Activated naive CD4-positive, alpha-beta T cell treated with anti-CD3 and anti-CD28 coated beads, Interleukin-2, amount 10 ng/mL, durations not matched to agents 7 days and 5 days (primary cell): ENCODE results near the gene LTK.

Experiments used
- CTCF ChIA-PET: fragments of 350-600 bp; sonication (Branson Sonifier 250); formaldehyde crosslinking; loops from one replicate; lab custom pipeline; 2021; ENCODE audit warnings: antibody characterized with exemption; lab: Charles Lee
- DNase-seq: peaks from one replicate; pipeline ENCODE4 v3.0.0-alpha.2; 2020
- H3K27ac Mint-ChIP-seq: one replicate; pipeline ENCODE4 v1.8.0; 2021; ENCODE audit warnings: mild to moderate bottlenecking, moderate library complexity, mixed read lengths
- H3K27me3 Mint-ChIP-seq: one replicate; pipeline ENCODE4 v1.8.0; 2021; ENCODE audit warnings: mild to moderate bottlenecking, mixed read lengths
- H3K36me3 Mint-ChIP-seq: one replicate; pipeline ENCODE4 v1.8.0; 2021; ENCODE audit warnings: mixed read lengths
- H3K4me1 Mint-ChIP-seq: one replicate; pipeline ENCODE4 v1.8.0; 2021; ENCODE audit warnings: mixed read lengths
- H3K4me3 Mint-ChIP-seq: one replicate; pipeline ENCODE4 v1.8.0; 2021; ENCODE audit warnings: mild to moderate bottlenecking, moderate library complexity, mixed read lengths
- H3K9me3 Mint-ChIP-seq: one replicate; pipeline ENCODE4 v1.8.0; 2021; ENCODE audit warnings: mixed read lengths

Gene LTK

DNA sequence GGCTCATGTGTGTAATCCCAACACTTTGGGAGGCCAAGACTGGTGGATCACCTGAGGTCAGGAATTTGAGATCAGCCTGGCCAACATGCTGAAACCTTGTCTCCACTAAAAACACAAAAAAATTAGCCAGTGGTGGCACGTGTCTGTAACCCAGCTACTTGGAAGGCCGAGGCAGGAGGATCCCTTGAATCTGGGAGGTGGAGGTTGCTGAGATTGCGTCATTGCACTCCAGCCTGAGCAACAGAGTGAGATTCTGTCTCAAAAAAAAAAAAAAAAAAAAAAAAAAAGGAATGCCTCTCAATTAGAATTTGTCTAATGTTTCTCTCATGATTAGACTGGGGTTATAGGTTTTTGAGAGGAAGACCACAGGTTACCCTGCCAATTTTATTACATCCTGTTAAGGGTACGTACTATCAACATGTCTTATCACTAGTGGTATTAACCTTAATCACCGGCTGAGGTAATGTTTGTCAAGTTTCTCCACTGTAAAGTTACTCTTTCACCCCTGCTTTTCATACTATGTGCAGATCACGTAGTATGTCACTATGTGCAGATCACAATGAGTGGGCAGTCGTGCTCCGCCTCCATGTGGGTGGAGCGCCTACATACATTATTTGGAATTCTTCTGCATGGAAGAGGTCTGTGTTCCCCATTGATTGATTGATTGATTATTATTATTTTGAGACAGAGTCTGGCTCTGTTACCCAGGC lies 36.6 kb upstream of the LTK start:
- H3K36me3 Mint-ChIP-seq: no peaks in the 10 kb centered on the region
- H3K4me1 Mint-ChIP-seq: peaks cover 6% of the 10 kb centered on the region
- CTCF ChIA-PET: interaction anchor here (0.9 to 2.3 kb wide), 2 partner anchors 8 to 19 kb away, joined by 3 to 6 read pairs; no protein-coding TSS in a partner anchor
- no peaks in the 10 kb centered on the region for H3K9me3 Mint-ChIP-seq
- H3K4me3 Mint-ChIP-seq: no peak overlapping the region
- H3K27ac Mint-ChIP-seq: no peak overlapping the region
- H3K27me3 Mint-ChIP-seq: peaks cover 26% of the 10 kb centered on the region
- no peak for DNase-seq

DNA sequence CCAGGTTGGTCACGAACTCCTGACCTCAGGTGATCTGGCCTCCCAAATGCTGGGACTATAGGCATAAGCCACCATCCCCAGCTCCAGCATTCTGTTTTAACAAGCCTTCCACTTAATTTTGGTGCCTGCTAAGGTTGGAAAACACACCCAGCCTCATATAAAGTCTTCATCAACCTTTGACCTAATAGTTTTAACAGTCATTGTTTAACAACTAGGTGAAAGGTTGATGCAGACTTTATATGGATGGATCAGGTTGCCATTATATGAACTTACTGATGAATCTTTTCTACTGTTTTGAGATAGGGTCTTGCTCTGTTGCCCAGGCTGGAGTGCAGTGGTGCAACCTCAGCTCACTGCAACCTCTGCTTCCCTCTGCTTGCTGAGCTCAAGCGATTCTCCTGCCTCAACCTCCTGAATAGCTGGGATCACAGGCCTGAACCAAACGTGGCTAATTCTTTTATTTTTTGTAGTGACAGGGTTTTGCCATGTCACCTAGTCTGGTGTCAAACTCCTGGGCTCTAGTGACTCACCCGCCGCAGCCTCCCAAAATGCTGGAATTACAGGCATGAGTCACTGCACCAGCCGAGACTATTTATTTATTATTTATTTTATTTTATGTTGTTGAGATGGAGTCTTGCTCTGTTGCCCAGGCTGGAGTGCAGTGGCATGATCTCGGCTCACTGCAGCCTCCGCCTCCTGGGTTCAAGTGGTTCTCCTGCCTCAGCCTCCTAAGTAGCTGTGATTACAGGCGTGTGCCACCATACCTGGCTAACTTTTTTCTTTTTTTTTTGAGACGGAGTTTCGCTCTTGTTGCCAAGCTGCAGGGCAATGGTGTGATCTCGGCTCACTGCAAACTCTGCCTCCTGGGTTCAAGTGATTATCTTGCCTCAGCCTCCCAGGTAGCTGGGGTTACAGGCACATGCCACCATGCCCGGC lies 33.5 kb upstream of the LTK start:
- no peak overlapping the region for H3K4me3 Mint-ChIP-seq
- H3K27me3 Mint-ChIP-seq: peaks cover 16% of the 10 kb centered on the region
- no peak for DNase-seq
- no peak overlapping the region for H3K27ac Mint-ChIP-seq
- H3K9me3 Mint-ChIP-seq: no peaks in the 10 kb centered on the region
- peaks cover 21% of the 10 kb centered on the region for H3K4me1 Mint-ChIP-seq
- no peaks in the 10 kb centered on the region for H3K36me3 Mint-ChIP-seq
- CTCF ChIA-PET: no interaction called here

DNA sequence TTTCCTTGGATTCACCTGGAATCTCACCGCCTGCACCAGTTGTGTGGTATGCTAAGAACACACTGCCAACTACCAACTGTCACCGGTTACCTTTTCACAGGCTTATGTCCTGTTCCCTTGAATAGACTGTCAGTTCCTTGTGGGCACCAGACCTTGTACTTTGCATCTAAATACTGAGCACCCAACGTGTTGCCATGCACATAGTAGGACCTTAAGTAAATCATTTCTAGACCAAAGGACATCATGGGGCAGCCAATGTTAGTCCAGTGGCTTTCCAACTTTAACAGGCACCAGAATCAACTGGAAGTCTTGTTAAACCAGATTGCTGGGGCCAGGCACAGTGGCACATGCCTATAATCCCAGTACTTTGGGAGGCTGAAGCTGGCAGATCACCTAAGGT lies 31.6 kb upstream of the LTK start:
- Mint-ChIP-seq H3K4me3 (peak overlapping the region; percentile 93), H3K27ac (peak overlapping the region; percentile 73), H3K9me3 (no peaks in the 10 kb centered on the region), H3K27me3 (peaks cover 16% of the 10 kb centered on the region), H3K36me3 (peaks cover 1% of the 10 kb centered on the region), H3K4me1 (peaks cover 24% of the 10 kb centered on the region)
- no peak for DNase-seq
- CTCF ChIA-PET: no interaction called here

DNA sequence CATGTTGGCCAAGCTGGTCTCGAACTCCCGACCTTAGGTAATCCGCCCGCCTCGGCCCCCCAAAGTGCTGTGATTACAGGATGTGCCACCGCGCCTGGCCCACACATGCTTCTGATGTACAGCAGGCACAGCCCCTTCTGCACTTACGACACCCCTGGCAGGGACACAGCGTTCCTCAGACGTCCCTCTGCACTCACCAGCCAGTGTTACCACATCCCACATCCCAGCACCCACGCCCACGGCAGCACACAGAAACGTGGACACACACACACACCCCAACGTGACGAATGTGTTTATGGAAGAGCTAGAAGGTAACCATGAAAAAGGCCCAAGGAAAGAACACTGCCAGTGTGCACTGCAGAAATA lies 31.0 kb upstream of the LTK start:
- Mint-ChIP-seq H3K27ac (no peak overlapping the region), H3K27me3 (peaks cover 16% of the 10 kb centered on the region), H3K9me3 (no peaks in the 10 kb centered on the region), H3K4me3 (peak overlapping the region; percentile 93), H3K4me1 (peaks cover 24% of the 10 kb centered on the region), H3K36me3 (peaks cover 1% of the 10 kb centered on the region)
- no peak for DNase-seq
- CTCF ChIA-PET: no interaction called here

DNA sequence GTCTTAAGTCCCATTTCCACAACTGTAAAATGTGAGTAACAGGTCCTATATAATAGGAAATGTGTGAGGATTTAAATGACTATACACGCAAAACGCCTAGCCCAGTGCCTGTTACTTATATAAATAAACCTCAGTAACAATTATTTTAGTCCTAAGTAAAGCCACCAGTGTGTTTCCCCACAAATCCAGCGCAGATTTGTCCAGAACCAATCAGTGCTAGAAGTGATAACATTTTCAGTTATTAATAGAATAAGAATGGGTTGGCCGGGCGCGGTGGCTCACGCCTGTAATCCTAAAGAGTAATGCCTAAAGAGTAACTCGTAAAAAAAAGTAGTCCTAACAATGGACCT lies 29.9 kb upstream of the LTK start:
- Mint-ChIP-seq H3K9me3 (no peaks in the 10 kb centered on the region), H3K27ac (peak overlapping the region; percentile 87), H3K4me1 (peaks cover 24% of the 10 kb centered on the region), H3K27me3 (peaks cover 16% of the 10 kb centered on the region), H3K36me3 (peaks cover 1% of the 10 kb centered on the region), H3K4me3 (peak overlapping the region; percentile 93)
- CTCF ChIA-PET: no interaction called here
- no peak for DNase-seq

DNA sequence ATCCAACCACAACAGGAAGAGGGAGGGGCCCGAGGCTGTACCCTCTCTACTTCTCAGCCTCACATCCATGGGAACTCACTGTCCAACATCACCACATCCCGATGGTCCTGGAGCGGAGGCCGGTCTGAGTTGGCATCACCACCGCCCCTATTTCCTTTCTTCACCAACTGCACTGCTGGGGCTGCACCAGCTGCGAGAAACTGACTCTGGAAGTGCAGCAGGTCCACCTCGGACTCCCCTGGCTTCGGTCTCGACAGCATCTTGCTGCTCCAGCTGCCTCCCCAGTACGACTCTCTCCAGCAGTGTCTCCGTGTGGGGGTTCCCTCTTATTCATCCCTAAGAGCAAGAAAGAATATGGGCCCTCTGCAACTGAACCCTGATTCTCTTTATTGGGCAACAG lies 23.2 kb upstream of the LTK start:
- Mint-ChIP-seq H3K9me3 (no peaks in the 10 kb centered on the region), H3K27ac (no peak overlapping the region), H3K36me3 (peaks cover 28% of the 10 kb centered on the region), H3K27me3 (no peaks in the 10 kb centered on the region), H3K4me3 (no peak overlapping the region), H3K4me1 (peaks cover 18% of the 10 kb centered on the region)
- CTCF ChIA-PET: no interaction called here
- DNase-seq: no peak

DNA sequence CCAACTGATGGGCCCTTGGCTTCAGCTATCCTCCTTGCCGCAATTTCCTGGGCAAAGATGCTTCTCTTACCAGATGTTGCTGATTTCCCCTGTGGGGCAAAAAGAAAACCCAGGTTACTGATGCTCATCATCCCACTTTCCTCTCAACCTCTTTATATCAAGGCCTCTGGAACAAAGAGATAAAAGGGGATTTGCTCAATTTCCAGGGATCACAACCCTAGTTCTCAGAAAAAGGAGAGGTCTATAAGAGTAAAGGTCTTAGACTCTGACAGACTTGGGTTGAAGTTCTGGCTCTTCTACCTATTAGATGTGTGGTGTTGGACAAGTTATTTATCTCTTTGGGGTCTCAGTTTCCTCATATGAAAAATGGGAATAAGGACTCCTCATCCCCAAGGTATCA lies 21.9 kb upstream of the LTK start:
- Mint-ChIP-seq H3K36me3 (peaks cover 29% of the 10 kb centered on the region), H3K27ac (no peak overlapping the region)

DNA sequence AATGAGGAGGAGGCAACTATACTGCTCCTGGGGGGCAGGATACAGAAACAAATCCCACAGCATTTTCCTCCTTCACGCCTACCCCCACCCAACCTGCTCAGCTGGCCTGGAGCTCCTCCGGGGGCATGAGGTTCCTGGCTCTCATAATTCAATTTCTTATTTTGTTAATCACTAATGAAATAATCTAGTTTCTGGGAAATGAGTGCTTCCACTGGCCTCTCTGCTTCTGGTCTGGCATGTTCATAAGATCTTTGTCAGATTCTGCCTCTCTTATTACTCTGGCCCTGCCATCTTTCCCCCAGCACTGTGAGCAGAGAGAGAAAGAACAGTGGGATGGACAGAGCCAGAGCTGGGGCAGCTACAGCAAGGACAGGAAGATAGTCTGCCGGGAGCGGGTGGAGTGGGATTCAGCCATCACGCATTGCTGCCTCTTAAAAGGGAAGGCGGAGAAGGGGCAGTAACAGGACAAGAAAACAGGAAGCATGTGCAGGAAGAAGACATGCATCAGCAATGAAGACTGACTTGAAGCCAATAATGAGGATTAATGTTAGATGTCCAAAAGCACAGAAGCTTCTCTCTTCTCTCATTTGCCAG lies 16.8 kb upstream of the LTK start:
- Mint-ChIP-seq H3K27ac (peak overlapping the region; percentile 53), H3K9me3 (no peaks in the 10 kb centered on the region), H3K36me3 (peaks cover 32% of the 10 kb centered on the region), H3K4me1 (no peaks in the 10 kb centered on the region), H3K4me3 (no peak overlapping the region), H3K27me3 (no peaks in the 10 kb centered on the region)
- CTCF ChIA-PET: interaction anchor here (0.5 to 0.6 kb wide), 2 partner anchors 11 to 224 kb away, joined by 3 read pairs; no protein-coding TSS in a partner anchor
- DNase-seq: no peak

More for the DNA sequence above, 21.9 kb upstream of the LTK start:
- Mint-ChIP-seq H3K4me1 (peaks cover 16% of the 10 kb centered on the region), H3K27me3 (no peaks in the 10 kb centered on the region), H3K9me3 (no peaks in the 10 kb centered on the region), H3K4me3 (no peak overlapping the region)
- CTCF ChIA-PET: no interaction called here
- no peak for DNase-seq

DNA sequence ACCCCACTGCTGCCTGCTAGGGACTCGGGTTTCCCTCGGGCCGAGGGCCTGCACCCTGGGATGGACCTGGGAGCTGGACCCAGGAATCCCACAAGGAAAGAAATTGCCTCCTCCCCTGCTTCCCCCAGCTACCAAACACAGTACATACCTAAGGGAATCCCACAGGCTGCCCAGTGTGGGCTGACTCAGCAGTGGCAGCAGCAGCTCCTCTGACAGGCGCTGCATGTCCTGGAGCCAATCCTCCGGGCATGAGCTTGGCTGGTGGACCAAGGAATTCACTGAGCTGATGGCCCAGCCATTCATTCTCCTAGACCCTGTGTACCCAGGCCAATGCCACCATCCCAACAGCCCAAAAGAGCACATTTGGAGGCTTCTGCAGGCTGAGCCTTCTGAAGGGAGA lies 9.5 kb upstream of the LTK start:
- no peak for DNase-seq
- H3K9me3 Mint-ChIP-seq: no peaks in the 10 kb centered on the region
- no peak overlapping the region for H3K27ac Mint-ChIP-seq
- no peaks in the 10 kb centered on the region for H3K4me1 Mint-ChIP-seq
- H3K36me3 Mint-ChIP-seq: peaks cover 14% of the 10 kb centered on the region
- no peak overlapping the region for H3K4me3 Mint-ChIP-seq
- CTCF ChIA-PET: no interaction called here
- H3K27me3 Mint-ChIP-seq: no peaks in the 10 kb centered on the region

DNA sequence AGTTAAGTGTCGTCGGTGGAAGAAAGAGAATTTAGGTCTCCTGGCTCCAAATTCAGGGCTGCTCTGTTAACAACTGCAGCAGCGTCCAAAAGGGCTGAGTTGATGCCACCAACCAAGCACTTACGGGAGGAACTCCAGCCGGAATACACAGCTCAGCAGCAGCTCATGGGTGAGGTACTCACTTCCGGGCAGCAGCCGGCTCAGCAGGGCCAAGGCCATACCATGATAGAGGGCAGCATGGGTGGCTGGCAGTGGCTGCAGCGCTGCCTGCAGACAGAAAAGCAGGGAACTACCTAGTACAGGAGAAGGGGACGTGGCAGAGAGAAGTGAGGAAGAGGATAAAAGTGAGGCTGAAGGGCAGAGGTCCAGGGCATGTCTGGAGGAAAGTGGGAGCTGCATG lies 8.0 kb upstream of the LTK start:
- no peak for DNase-seq
- Mint-ChIP-seq H3K4me1 (no peaks in the 10 kb centered on the region), H3K27ac (no peak overlapping the region), H3K36me3 (peaks cover 9% of the 10 kb centered on the region), H3K9me3 (no peaks in the 10 kb centered on the region), H3K4me3 (no peak overlapping the region), H3K27me3 (no peaks in the 10 kb centered on the region)
- CTCF ChIA-PET: no interaction called here

DNA sequence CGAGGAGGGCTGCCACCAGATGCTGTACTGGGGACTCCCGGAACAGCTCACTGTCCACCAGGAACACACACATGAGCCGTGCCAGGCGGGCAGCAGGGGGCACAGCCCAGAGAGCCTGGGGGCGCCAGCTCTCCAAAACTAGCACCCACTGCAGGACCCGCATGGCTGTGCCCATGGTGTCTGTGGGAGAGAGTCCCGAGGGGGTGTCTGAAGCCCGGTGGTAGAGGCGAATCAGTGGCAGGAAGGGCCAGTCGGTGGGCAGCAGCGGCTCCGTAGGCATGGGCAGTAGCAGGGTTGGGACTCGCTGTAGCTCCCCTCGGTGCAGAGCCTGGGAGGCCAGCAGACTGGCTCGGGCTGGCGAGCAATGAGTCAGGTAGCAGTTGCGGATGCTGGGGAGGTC lies 7.0 kb upstream of the LTK start:
- Mint-ChIP-seq H3K27ac (no peak overlapping the region), H3K36me3 (peaks cover 3% of the 10 kb centered on the region), H3K4me1 (no peaks in the 10 kb centered on the region), H3K4me3 (no peak overlapping the region), H3K27me3 (no peaks in the 10 kb centered on the region), H3K9me3 (no peaks in the 10 kb centered on the region)
- DNase-seq: no peak
- CTCF ChIA-PET: no interaction called here

DNA sequence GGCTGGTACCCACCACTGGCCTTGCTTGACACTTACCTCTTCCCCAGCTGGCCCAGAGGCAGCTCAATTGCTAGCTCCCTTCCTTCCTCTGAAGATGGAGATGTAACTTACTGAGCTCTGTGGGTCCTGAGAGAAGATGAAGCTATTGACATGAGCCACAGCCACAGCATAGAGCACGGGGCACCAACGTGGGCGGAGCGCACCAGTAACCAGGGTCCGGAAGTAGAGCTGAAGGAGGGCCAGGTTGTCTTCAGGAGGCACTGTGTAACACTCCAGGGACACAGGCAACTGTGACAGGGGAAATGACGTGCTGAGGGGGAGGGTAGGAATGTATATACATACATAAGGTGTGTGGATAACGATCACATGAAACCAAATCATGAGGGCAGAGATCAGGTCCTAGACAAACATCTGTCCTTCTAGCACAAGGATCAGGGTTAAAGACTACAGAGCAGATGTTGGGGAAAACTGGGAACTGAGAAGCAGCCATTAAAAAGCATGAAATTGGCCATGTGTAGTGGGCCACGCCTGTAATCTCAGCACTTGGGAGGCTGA lies 4.3 kb upstream of the LTK start:
- no peak overlapping the region for H3K4me3 Mint-ChIP-seq
- CTCF ChIA-PET: interaction anchor here (0.7 kb wide), 1 partner anchor 57 kb away, joined by 3 read pairs; no protein-coding TSS in a partner anchor
- H3K27ac Mint-ChIP-seq: no peak overlapping the region
- H3K27me3 Mint-ChIP-seq: peaks cover 15% of the 10 kb centered on the region
- H3K9me3 Mint-ChIP-seq: no peaks in the 10 kb centered on the region
- peaks cover 19% of the 10 kb centered on the region for H3K4me1 Mint-ChIP-seq
- peaks cover 3% of the 10 kb centered on the region for H3K36me3 Mint-ChIP-seq
- DNase-seq: no peak

DNA sequence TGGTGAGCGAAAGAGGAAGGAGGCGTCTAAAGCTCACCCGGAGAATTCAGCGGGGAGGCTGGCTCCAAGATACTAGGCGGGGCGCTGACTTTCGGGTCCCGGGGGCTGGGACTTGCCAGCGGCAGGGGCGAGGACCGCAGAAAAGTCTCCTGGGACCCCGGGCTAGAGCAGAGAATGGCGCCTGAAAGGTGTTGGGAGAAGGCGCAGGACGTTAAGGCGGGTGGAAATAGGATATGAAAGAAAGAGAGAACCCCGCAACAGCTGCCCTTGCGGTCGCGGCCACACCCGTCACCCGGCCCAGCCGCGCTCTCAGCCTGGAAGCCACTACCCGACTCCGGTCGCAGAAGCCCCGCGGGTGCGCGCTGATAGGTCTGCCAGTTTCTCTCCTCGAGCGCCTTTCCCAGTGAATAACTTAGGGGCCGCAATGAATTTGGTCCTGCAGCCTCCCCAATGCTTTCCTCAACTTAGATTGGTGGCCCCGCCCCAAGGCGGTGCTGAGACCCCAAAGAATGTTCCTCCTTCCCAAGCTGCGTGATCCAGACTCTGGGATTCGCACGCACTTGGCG lies 604 bp downstream of the LTK start:
- Mint-ChIP-seq H3K36me3 (no peaks in the 10 kb centered on the region), H3K9me3 (no peaks in the 10 kb centered on the region), H3K27ac (peak overlapping the region; percentile 72), H3K4me3 (peak overlapping the region; percentile 60), H3K4me1 (peaks cover 29% of the 10 kb centered on the region), H3K27me3 (peaks cover 61% of the 10 kb centered on the region)
- peak; percentile 58 for DNase-seq
- CTCF ChIA-PET: no interaction called here

DNA sequence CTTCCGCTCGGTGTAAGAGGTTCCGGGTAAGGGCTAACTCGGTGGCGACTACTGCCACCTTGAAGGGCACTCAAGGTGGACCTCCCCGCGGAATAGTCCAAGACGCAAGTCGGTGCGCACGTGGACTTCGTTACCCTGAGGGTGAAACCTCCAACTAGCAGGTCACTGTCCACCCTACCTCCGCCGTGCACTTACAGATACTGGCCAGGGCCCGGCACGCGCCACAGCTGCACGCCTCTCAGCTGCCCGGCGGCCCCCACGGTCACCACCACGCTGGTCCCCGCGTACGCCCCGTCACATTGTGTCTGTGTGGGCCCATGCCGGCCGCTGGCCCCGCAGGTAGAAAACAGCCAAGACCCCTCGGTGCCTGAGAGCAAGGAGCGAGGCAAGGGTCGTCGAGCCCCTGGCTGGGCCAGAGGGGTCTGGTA lies 1.1 kb downstream of the LTK start:
- DNase-seq: no peak
- H3K36me3 Mint-ChIP-seq: no peaks in the 10 kb centered on the region
- H3K4me3 Mint-ChIP-seq: peak overlapping the region; percentile 60
- H3K27me3 Mint-ChIP-seq: peaks cover 66% of the 10 kb centered on the region
- CTCF ChIA-PET: no interaction called here
- no peak overlapping the region for H3K27ac Mint-ChIP-seq
- no peaks in the 10 kb centered on the region for H3K9me3 Mint-ChIP-seq
- peaks cover 29% of the 10 kb centered on the region for H3K4me1 Mint-ChIP-seq
